HFF-Myc (cell line): ENCODE results near the gene DDAH1.

ENCODE experiments used
- DNase-seq: peaks from one replicate; pipeline ENCODE4 v3.0.0-alpha.2; 2011; ENCODE audit warnings: low read depth; ENCODE audit errors: extremely low read depth
- H3K4me3 ChIP-seq: replicated peaks from 2 replicates; pipeline ENCODE4 v1.5.1; 2011; ENCODE audit warnings: low read depth, mild to moderate bottlenecking, control low read depth, low read length
- CTCF ChIP-seq: IDR thresholded peaks from 2 replicates; pipeline ENCODE4 v1.5.1; 2012; ENCODE audit warnings: mild to moderate bottlenecking, low read depth, low read length, control low read depth; ENCODE audit errors: missing control alignments

The DDAH1 gene

GRCh38 chr1:85319491-85319890 lies 145.5 kb downstream of the DDAH1 start:
- no peak for TF ChIP-seq CTCF
- DNase-seq, result no peak
- H3K4me3 ChIP-seq, result no peak overlapping the region

GRCh38 chr1:85318217-85318616 lies 146.7 kb downstream of the DDAH1 start:
- no peak overlapping the region for H3K4me3 ChIP-seq
- DNase-seq, result no peak
- no peak for TF ChIP-seq CTCF

GRCh38 chr1:85317560-85317959 lies 147.4 kb downstream of the DDAH1 start:
- DNase-seq, result no peak
- TF ChIP-seq CTCF, result no peak
- no peak overlapping the region for H3K4me3 ChIP-seq

GRCh38 chr1:85316321-85316720 lies 148.6 kb downstream of the DDAH1 start:
- no peak for DNase-seq
- no peak overlapping the region for H3K4me3 ChIP-seq
- no peak for TF ChIP-seq CTCF

- TF ChIP-seq CTCF, result no peak
- H3K4me3 ChIP-seq, result no peak overlapping the region
- DNase-seq, result no peak
Measured at GRCh38 chr1:85315789-85316188, 149.2 kb downstream of the DDAH1 start.

GRCh38 chr1:85314726-85315125 lies 150.2 kb downstream of the DDAH1 start:
- no peak for TF ChIP-seq CTCF
- no peak for DNase-seq

More at GRCh38 chr1:85314726-85315125, 150.2 kb downstream of the DDAH1 start:
- no peak overlapping the region for H3K4me3 ChIP-seq
